ENCODE data around the gene FES. TPM values are rescaled to one million over a fixed set of nuclear protein-coding genes. Genes with fewer than 3 reads are reported as not detected.

Gene FES
- total RNA-seq, 1 experiment from 2014 or later, result 6.7 TPM

DNA sequence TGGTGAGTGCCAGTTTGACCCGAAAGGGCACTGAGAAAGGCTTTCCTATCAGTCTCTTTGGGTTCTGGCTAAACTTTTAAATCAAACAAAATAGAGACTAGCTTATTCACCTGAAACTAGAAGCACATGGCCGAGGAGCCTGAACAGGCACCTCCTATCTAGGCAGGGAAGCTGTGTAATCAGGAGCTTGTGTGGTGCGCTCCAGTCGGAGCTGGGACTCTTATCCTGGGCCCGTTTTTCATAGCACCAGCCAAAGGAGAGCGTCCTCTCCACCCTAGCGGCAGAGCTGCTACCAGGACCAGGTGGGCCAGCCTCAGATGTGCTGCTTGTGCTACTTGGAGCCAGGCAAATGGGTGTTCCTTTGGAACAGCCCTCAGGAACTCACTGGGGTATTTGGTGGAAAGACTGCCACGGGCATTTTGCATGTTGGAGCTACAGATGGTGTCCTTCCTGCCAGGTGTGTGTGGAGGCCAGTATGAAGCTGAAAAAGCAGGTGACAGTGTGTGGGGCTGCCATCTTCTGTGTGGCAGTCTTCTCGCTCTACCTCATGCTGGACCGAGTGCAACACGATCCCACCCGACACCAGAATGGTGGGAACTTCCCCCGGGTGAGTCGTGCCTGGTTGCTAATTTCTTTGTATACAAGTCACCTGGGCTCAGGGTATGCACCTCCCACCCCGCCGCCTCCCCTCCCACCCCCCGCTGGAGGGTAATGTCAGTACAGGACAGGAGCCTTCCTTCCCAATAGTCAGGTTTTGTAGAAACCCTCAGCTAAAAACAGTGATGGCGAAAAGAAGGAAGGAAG is 19.6 kb downstream of the FES start:
- Histone ChIP-seq H2BK5ac (ENCODE audit: insufficient read length, low read length) (no peak overlapping the region), H3K79me1 (ENCODE audit: insufficient read depth, low read depth, low read length, poor library complexity, severe bottlenecking) (no peaks in the 10 kb centered on the region), H4K91ac (ENCODE audit: insufficient read length, low read depth, low read length) (no peak overlapping the region), H3K9ac (ENCODE audit: extremely low read depth, insufficient read length, low read length) (no peak overlapping the region), H4K8ac (replicated peaks; ENCODE audit: insufficient read length, low read depth, low read length) (no peak overlapping the region), H3K4me2 (ENCODE audit: insufficient read depth, insufficient read length, low read length) (peak overlapping the region; percentile 79), H2BK120ac (ENCODE audit: low read depth, low read length, poor library complexity, severe bottlenecking) (no peak overlapping the region), H2BK20ac (ENCODE audit: low read depth, low read length, poor library complexity, severe bottlenecking) (no peak overlapping the region), H2BK15ac (ENCODE audit: low read depth, low read length) (no peak overlapping the region), H3K23me2 (ENCODE audit: insufficient read length, low read depth, low read length, poor library complexity, severe bottlenecking) (peaks cover 8% of the 10 kb centered on the region), H3K4me1 (ENCODE audit: insufficient read depth, low read length) (peaks cover 3% of the 10 kb centered on the region; the same call in 1 of the 2 replicates), H2AFZ (ENCODE audit: low read length) (no peak overlapping the region), H3K56ac (ENCODE audit: insufficient read length, low read depth, low read length) (no peak overlapping the region), H4K20me1 (ENCODE audit: control insufficient read depth, insufficient read depth, insufficient read length) (no peaks in the 10 kb centered on the region), H3K9me3 (ENCODE audit: control insufficient read depth, low read depth, low read length) (no peaks in the 10 kb centered on the region), H4K5ac (ENCODE audit: insufficient read length, low read depth, low read length) (no peak overlapping the region), H3K79me2 (ENCODE audit: insufficient read depth, low read length) (no peaks in the 10 kb centered on the region), H3K27ac (ENCODE audit: insufficient read length, low read depth, low read length) (no peak overlapping the region), H2BK12ac (ENCODE audit: insufficient read length, low read depth, low read length) (no peak overlapping the region), H2AK5ac (ENCODE audit: insufficient read length, low read length) (no peak overlapping the region), H3K14ac (ENCODE audit: insufficient read depth, low read length) (no peak overlapping the region), H3K23ac (ENCODE audit: insufficient read length, low read depth, low read length) (no peak overlapping the region), H3T11ph (ENCODE audit: low read length) (no peak overlapping the region), H3K4ac (ENCODE audit: low read depth, low read length) (no peak overlapping the region), H3K18ac (ENCODE audit: insufficient read length, low read depth, low read length) (no peak overlapping the region), H3K27me3 (ENCODE audit: insufficient read depth, low read length) (no peaks in the 10 kb centered on the region; the same call in 1 of the 2 replicates)
- TF ChIP-seq, protein P1, sequence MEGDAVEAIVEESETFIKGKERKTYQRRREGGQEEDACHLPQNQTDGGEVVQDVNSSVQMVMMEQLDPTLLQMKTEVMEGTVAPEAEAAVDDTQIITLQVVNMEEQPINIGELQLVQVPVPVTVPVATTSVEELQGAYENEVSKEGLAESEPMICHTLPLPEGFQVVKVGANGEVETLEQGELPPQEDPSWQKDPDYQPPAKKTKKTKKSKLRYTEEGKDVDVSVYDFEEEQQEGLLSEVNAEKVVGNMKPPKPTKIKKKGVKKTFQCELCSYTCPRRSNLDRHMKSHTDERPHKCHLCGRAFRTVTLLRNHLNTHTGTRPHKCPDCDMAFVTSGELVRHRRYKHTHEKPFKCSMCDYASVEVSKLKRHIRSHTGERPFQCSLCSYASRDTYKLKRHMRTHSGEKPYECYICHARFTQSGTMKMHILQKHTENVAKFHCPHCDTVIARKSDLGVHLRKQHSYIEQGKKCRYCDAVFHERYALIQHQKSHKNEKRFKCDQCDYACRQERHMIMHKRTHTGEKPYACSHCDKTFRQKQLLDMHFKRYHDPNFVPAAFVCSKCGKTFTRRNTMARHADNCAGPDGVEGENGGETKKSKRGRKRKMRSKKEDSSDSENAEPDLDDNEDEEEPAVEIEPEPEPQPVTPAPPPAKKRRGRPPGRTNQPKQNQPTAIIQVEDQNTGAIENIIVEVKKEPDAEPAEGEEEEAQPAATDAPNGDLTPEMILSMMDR (conservative IDR thresholded peaks at IDR 0.05), result peak; percentile 44; the same call in 2 of the 3 replicates
- H3K9me3 Mint-ChIP-seq, result no peaks in the 10 kb centered on the region
- no peak overlapping the region for H3K27ac Mint-ChIP-seq
- WGBS (ENCODE audit: extremely low coverage, insufficient read length, low lambda C conversion rate), result no CpG with 5 or more reads among the region's 18 CpGs
- DNase-seq, result peak; percentile 81
- H3K27me3 Mint-ChIP-seq (ENCODE audit: low read depth), result peaks cover 29% of the 10 kb centered on the region
- H3K4me3 Mint-ChIP-seq, result peak overlapping the region; percentile 66 to 84
- H3K4me1 Mint-ChIP-seq, result peaks cover 19% of the 10 kb centered on the region in 2 experiments
- peaks cover 9 to 33% (median 12%) of the 10 kb centered on the region in 3 experiments for H3K36me3 Mint-ChIP-seq (ENCODE audit: insufficient read depth in 1 of 3, low read depth in 3 of 3)

All from H9 (cell line).